PFSK-1 (cell line): Measurements from ENCODE around the gene ACOX2.

Experiments
- FOXP2 ChIP-seq: optimal IDR thresholded peaks from 2 replicates; pipeline ENCODE3; 2011; ENCODE audit warnings: borderline replicate concordance, control low read depth, inconsistent platforms; ENCODE audit not compliant: insufficient read depth; ENCODE audit errors: extremely low read length, extremely low read depth
- POLR2AphosphoS5 ChIP-seq: IDR thresholded peaks from 2 replicates; pipeline ENCODE4 v1.6.1; 2012; ENCODE audit warnings: low read depth, mild to moderate bottlenecking, control low read depth, low read length, moderate library complexity
- REST ChIP-seq, 2 experiments: IDR thresholded peaks; 2 replicates each; pipeline versions ENCODE4 v1.6.1 to v1.8.0; 2011 to 2012; ENCODE audit warnings: low read depth in 2 of 2, low read length in 2 of 2, control low read depth in 1 of 2, inconsistent platforms in 1 of 2, mild to moderate bottlenecking in 1 of 2, moderate library complexity in 1 of 2; ENCODE audit not compliant: insufficient read depth in 1 of 2
- SIN3A ChIP-seq: IDR thresholded peaks from 2 replicates; pipeline ENCODE4 v1.6.1; 2012; ENCODE audit warnings: mild to moderate bottlenecking, low read length, moderate library complexity, borderline replicate concordance; ENCODE audit not compliant: insufficient read depth
- TAF1 ChIP-seq: IDR thresholded peaks from 2 replicates; pipeline ENCODE4 v1.6.1; 2012; ENCODE audit warnings: low read length, control low read depth, borderline replicate concordance; ENCODE audit not compliant: insufficient read depth

The ACOX2 gene

GRCh38 chr3:58572634-58573230, 35.7 kb upstream of the ACOX2 start:
- TF ChIP-seq POLR2AphosphoS5 (no peak), SIN3A (no peak), FOXP2 (no peak), REST (IDR thresholded peaks at IDR 0.05; ENCODE audit: insufficient read depth in 1 of 2, low read depth in 2 of 2, low read length in 2 of 2) (no peak), TAF1 (no peak)

GRCh38 chr3:58572013-58572633, 35.1 kb upstream of the ACOX2 start:
- TF ChIP-seq REST (IDR thresholded peaks at IDR 0.05; ENCODE audit: insufficient read depth in 1 of 2, low read depth in 2 of 2, low read length in 2 of 2) (no peak), POLR2AphosphoS5 (no peak), FOXP2 (no peak), TAF1 (no peak), SIN3A (no peak)

GRCh38 chr3:58570851-58571250, 33.9 kb upstream of the ACOX2 start:
- TF ChIP-seq SIN3A = no peak
- TF ChIP-seq TAF1 = no peak
- no peak for TF ChIP-seq POLR2AphosphoS5
- TF ChIP-seq FOXP2 = no peak
- TF ChIP-seq REST (IDR thresholded peaks at IDR 0.05; ENCODE audit: insufficient read depth in 1 of 2, low read depth in 2 of 2, low read length in 2 of 2) = no peak

- TF ChIP-seq SIN3A (no peak), TAF1 (no peak), REST (IDR thresholded peaks at IDR 0.05; ENCODE audit: insufficient read depth in 1 of 2, low read depth in 2 of 2, low read length in 2 of 2) (no peak), FOXP2 (no peak), POLR2AphosphoS5 (no peak)
These were observed 32.5 kb upstream of the ACOX2 start for GRCh38 chr3:58569287-58570001.
